CD4-positive, alpha-beta T cell treated with Interferon gamma for 1 hour (primary cell): ENCODE results near the gene UBE2E2.

Source experiments
- DNase-seq: peaks from one replicate; pipeline ENCODE4 v3.0.0-alpha.2; 2020

The UBE2E2 gene

DNA sequence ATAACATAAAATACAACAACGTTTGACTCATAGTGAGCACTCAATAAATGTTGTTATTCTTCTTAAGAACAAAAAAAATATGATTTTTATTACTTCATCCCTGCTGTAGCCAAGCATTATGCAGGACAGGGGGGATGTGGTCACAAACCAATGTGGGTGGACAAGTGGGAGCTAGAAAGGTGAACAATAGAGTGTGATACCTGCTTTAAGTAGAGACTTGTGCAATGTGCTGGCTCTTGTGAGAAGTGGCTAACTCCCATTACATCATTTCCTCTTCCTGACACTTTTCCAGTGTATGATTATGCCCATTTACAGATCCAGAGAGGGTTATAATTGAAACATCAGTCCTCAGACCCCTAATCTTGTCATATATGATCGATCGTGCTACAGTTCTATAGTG is 193.6 kb downstream of the UBE2E2 start:
- DNase-seq: no peak

DNA sequence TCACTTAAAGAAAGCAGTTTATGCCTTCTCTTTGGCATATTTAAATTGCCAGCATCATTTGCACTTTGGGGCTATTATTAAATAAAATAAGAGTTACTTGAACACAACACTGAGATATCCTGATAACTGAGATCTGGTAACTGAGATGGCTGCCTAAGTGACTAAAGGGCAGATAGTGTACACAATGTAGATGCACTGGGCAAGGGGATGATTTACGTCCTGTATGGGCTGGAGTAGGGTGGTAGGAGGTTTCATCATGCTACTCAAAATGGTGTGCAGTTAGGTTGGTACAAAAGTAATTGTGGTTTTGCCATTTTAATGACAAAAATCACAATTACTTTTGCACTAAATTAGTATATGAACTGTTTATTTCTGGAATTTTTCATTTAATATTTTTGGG is 196.1 kb downstream of the UBE2E2 start:
- DNase-seq: no peak

DNA sequence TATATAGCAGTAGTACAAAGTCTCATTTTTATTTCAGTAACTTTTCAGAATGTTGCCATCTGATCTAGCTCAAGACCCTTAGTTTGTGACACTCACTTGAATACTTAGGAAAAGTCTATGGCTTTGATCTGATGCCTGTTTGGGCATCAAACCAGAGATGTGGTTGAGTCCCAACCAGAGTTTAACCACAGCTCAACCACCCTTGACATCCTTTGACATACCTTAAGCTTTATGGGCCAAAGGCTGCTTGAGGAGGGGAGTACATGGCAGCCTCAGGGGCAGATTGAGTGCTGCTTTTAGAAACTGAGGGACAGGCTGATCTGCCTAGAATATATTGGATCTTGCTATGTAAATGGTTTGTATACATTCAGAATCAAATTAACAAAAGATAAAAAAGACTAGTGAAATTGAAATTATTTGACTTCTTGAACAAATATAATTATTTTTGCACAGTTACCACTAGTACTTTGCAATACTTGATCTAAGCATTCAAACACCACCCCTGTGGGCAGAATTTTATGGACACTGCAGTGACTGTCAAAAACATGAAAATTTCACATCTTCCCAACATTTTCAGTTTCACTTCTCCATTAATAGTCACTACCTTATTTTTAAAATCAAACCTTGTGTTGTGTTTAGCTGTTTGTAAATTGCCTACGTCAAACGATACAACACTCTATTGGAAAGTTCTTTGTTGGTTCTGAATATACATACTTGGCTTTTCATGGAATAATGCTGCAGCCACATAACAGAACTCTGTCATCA is 199.8 kb downstream of the UBE2E2 start:
- no peak for DNase-seq

DNA sequence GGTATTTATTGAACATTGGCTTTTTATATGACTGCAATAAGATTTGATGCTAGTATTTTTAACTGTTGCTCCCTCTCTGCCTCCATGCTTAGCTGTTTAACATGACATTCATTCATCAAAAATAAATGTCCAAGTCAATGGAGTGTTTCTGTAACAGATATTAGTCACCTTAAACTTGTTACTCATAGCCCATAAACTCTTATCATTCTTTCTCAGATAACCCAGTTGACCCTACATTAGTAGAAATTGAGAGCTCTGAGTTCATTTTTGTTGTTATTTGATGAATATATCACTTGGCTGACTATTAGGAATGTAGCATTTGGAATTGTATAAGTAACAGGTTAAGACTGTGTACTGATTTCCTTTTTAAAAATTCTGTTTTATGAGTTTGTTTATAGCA is 201.1 kb downstream of the UBE2E2 start:
- DNase-seq: no peak

DNA sequence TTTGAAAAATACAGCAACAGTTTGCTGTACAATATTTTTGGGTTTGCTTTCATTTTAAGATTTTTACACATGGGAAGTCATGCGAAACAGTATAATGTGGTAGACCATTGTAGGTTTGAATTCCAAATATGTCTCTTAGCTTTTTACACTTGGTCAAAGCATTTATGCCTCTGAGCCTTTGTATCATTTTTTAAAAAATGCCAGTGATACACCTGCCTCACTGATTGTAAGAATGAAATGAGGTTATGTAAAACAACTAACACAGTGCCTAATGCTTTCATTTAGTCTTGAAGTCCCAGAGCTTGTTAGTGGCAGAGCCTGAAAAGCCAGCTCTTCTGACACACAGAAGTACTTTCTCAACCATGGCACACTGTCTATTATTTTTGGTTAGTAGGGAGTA is 202.0 kb downstream of the UBE2E2 start:
- DNase-seq: no peak

DNA sequence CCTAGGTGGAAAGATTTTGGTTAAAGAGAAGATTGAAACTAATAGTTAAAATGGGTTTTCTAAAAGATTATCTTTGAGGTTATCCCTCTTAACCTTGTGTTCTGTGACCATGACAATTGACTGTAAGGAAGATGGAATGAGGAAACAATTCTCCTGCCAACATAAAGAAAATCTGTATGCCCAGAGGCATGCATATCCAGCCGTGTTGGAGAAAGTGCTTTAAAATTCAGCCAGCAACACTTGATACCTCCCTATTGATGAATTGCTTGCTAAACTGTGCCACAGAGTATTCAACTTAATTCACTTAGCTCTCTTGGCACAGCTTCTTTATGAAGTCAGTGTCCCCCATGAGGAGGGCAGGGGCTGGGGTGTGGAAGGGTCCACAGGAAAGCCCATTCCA is 203.5 kb downstream of the UBE2E2 start:
- no peak for DNase-seq

DNA sequence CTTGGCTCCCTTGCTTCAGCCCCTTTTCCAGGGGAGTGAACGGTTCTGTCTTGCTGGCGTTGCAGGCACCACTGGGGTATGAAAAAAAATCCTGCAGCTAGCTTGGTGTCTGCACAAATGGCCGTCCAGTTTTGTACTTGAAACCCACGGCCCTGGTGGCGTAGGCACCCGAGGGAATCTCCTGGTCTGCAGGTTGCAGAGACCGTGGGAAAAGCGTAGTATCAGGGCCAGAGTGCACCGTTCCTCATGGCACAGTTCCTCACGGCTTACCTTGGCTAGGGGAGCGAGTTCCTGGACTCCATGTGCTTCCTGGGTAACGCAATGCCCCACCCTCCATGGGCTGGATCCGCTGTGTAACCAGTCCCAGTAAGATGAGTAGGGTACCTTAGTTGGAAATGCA is 214.9 kb downstream of the UBE2E2 start:
- no peak for DNase-seq

DNA sequence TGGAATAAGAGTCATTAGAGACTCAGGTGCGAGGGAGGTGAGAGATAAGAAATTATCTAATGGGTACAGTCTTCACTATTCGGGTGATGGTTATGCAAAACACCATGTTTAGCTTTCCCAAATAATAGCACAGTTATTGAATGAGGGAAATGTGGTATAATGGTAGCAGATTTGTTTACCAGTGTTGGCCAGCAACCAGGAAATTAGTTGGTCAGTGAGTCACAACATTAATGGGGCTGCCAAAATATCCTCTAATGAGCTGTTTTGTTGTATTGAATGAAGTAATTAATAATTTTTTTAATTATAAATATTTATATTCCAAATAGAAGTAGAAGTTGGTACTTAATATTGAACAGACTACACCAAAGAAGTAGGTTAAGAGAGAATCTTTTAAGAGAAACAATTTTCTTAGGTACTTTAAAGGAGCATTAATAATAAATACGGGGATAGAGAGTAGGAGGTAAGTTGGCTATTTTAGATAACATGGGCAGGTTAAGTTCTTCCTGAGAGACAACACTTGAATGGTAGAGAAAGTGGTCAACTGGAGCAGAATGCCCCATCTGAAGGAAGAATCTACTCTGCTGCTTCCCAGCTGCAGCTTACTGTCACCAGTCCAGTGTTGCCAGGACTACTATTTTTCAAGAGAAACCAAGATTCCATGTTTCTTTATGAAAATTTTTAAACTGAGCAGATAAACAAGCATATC is 218.8 kb downstream of the UBE2E2 start:
- no peak for DNase-seq

DNA sequence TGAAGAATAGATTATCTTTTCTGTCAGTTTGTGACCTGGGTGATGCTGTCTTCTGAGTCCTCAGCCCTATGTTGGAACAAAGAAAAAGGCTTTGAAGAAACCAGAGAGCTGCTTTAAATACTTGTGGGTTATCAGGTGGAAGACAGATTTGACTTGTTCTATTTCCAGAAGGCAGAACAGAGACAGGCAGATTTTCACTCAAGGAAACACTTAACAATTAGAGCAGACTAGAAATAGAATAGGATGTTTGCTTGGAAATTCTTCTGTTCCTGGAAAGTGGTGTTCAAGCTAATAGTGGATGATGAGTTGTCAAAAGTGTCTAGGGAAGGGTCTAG is 219.4 kb downstream of the UBE2E2 start:
- DNase-seq: no peak

DNA sequence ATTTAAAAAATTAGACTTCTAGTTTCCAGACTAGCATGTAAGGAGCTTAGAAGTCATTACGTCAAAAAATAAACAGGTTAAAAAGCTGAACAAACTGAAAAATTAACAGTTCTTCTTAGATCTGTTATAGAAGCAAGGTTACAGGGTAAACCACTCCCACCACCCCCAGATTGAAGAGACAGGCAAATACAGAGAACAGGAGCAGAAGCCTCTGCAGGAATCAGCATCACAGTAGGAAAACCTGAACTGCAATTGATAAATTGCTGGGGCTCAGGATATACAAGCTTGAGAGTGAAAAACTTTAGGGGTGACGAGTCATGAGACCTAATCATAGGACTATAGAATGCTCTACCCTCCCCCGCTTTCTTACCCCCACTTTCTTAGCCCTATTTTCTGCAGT is 222.3 kb downstream of the UBE2E2 start:
- no peak for DNase-seq

DNA sequence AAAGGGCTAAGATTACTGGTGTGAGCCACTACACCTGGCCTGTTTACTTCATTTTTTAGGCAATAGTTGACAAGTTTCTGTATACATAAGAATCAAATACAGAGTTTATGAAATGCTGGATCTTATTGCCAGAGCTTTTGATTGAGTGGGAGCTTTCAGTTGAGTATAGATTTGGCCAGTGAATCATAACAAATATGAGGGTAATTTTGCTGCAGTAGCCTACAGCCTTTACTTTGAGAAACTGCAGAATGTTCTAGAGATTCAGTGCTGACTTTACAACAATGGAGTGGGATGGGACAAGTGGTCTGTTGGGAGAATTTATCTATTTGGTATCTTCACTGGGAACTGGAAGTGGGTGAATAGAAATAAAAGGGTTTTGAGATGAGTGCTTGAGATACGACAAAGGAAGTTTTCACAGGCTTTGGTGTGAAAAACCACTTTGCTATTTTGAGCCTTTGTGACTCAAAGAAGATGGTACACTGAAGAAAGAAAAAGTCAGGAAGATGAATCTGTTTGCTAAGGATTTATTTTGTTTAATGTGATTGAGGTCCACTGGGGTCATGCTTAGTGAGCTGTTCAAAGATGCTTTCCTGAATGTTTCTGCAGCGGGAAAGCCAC is 227.8 kb downstream of the UBE2E2 start:
- no peak for DNase-seq

DNA sequence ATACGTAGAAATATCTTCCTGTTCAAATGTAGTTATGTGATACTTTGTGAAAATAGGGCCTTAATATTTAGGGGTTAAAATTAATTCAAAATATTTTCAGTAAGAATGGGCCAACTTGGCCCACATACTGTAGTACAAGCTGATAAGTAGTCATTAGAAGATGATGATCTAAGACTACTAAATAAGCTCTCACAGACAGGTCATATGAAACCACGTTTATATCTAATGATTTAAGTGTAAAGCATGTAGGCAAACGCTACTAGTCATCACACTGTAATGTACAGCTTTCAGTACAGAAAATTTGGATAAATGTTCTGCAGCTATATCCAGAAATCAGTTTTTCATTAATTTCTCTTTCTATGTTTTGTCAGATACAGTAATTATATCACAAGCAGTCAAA is 228.6 kb downstream of the UBE2E2 start:
- DNase-seq: no peak

DNA sequence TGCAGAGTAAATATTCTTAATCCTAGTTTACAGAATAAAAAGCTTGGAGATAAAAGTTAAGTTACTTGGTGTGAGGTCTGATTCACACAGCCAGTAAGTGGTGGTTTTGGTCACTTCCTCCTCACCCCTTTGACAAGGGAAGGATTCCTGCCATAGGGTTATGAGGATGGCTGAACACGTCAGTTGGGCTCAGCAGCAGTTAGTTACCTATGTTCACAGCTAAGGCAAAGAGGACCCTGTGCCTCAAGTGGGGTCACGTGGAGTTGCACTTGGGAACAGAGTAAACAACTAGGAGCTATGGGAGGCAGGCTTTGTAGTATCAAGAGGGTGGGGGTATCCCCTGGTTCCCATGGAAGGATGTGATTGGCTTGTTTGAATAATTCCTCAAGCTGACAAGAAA is 232.2 kb downstream of the UBE2E2 start:
- no peak for DNase-seq

DNA sequence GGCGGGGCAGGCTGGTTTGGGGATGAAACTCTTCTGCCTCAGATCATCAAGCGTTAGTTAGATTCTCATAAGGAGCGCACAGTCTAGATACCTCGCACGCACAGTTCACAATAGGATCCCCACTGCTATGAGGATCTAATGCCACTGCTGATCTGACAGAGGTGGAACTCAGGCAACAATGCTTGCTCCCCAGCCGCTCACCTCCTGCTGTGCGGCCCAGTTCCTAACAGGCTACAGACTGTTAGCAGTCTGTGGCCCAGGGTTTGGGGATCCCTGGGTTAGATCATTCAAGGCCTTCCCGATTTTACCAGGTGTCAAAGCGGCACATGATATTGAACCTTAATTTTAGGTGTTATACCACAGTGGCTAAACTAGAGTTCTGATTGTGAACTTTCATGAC is 232.8 kb downstream of the UBE2E2 start:
- DNase-seq: no peak

DNA sequence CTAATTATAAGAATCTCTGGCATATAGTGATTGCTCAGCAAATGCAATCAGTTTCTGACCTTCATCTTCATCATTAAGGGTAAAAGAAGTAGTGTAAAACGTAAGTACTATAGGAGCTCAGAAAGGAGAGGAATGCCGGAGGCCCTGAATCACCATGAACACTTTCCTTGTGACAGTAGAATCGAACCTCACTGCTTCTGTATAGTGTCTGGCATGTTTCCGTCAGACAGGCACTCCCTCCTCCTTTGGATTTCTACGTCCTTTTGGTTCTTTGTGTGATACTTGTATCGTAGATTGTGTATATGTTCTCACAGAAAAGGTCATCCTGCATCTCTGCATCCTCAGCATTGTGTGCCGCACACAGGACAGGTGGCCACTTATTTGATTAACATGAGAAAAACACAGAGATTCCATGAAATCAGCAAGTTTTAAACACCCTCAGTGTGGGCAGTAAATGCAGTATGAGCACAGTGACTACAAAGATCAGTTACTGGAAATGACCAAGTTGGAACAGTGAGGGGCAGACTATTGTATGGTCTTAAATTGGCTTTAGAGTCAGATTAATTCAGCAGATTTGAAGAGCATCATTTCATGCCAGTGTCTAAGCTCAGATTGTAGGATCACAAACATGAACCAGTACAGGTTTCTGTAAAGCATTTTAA is 234.5 kb downstream of the UBE2E2 start:
- DNase-seq: no peak

DNA sequence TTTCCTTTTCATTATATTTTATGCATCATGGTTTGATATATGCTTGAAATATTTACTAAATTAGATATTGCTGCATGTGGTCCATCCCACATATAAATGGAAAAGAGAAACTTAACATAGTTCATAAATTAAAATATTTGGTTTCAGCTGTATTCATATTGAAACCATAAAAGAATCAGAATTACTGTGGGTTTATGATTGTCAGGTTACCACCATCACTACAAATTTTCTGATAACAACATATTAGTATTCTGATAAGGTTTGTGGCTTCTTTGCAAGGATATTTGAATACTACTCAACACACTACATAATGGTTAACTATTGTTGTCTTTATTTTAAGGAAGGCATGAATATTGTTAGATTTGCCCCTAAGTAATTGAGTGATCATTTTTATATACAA is 235.5 kb downstream of the UBE2E2 start:
- DNase-seq: no peak

DNA sequence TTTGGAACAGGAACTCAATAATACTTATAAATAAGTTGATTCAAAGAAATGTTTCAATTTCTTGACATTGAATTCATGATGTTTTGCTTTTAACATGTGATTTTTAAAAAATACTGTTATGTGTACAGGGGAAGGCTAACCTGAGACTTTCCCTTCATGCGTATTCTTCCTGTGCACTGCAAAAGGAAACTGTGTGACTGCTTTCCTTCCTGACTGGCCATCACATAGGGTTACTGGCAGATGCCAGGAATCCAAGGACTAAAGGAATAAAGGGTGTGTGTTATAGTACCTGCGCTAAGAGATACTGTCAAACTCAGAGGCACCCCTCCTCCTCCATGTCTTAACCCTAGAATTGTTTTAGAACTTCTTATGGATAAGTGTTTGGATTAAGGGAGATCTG is 236.0 kb downstream of the UBE2E2 start:
- DNase-seq: no peak

DNA sequence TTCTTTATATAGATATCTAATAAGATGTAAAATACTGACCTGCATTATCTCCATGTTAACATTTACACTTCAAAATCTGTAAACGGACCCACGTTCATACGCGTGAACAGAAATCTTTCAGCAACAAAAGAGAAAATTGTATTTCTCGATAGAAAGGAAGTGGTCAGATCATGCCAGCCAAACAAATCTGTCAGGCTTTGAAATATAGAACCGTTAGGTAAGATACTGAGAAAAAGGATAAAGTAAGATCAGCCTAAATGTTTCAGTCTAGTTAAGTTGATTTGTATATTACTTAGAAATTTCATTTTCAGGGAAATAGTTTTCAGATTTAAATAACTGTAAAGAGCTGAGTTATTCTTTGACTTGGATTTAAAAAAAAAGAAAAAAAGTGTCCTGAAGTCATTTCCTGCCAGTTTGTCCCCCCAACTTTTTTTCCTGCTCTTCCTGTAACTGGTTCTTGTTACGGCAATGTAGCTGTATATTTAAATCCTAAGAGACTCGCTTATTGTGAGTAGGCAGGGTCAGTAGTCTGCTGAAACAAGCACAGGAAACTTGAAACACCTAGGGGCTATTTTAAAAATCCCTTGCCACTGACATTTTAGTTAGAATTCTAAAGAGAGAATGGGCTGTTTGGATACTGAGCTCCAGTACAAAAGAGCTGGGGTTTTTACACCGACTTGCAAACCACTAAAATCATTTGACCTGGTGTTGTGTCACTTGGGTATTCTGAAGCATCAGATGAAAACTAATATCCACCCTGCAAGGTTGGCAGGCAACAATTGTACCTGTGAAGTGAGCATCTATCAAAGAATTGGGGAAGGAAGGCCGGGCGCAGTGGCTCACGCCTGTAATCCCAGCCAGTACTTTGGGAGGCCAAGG is 237.5 kb downstream of the UBE2E2 start:
- no peak for DNase-seq

DNA sequence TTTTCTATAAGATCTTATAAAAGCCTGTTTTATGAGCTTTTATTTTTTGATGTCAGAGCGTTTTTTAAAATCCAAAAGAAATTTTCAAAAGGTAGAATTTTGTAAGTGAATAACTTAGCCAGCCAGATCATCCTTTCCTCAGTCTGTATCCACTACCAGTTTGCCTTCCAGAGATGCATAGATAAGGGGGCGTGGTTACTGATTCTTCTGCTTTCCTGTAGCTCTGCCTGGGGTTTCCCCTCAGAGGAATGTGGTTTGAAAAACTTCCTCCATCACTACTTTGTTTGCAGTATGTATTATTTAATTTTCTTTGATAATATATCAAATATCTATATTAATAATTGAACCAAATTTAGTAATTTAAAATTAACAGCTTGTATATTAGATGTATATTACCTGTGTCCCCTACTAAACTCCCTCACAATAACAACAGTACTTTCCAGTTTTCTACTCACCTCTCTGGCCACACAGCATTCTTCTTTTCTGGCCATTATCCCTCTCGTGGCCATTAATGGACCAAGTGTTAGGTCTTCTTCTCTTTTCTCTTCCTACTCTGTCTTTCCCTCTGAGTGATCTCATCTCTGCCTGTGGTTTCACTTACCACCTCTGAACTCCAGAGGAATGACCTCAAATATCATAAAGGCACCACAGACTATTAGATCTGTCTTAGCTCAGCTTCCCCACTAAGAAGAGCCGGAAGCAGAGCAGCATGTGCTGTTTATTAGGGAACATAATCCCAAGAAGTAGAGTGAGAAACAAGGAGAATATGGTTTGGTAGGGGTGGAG is 239.7 kb downstream of the UBE2E2 start:
- peak; percentile 9 for DNase-seq

DNA sequence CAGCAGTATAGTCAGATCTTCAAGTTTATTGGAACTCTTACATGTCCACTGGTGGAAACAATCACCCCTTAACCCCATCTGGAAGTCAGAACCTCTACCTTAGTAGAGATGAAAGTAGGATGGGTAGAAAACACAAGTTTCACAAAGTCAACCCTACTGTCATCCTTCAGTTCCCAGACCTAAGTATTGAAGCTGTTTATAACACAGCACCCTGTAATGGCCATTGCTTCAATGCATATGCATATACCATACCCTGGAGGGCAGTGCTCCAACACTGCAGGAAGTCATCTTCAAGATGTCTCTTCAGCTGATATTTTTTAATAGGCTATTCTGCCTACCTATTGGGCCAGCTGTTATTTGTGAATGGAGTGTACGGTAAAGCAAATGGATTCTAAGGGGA is 241.3 kb downstream of the UBE2E2 start:
- no peak for DNase-seq

DNA sequence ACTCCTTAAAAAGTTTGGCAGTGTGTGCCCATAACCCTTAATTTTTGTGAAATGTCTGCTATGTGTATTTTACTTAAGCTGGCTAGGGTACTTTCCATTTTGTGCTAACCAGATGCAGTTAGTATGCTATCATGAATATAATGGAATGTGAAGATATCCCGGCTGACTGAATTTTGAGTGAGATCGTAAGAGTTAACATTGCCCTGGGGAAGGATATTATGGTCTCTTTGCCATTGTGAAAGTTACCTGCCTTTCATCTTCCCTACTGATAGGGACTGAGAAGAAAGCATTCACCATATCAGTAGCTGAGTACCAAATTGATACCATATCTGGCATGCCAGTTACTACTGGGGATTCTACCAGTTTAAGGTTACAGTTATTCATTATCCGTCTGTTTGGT is 243.2 kb downstream of the UBE2E2 start:
- DNase-seq: no peak

DNA sequence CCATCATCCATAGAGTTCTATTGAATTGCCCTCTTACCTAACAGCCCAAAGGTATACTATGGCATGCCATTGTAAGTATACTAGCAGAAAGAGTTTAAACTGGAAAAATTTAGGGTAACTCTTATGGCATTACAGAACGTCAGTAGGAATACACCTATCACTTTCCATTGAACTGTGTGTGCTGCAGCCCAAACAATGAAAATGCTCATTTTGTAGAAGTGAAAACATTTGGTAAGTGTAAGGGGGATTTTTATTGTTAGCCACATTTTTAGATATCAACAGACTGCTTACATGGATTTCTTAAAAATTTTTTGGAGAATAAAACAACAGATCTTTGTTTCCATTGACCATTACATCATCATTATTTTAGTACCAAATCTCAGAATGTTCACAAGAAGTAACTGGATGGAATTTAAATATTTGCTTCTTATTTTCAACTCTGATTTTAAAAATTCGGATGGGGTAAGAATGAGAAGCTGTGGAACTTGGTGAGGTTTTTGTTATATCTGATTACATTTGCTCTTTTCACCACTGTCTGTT is 245.9 kb downstream of the UBE2E2 start:
- no peak for DNase-seq
